ENCODE measurements around the gene GOLGA2. TPM values are rescaled to one million over a fixed set of nuclear protein-coding genes. Genes with fewer than 3 reads are reported as not detected.
A peak's percentile ranks its signal among the peaks of the same experiment; 100 is the strongest.

The GOLGA2 gene
- total and polyA plus RNA-seq, 2 of the 4 experiments (the other 2 are of a cell fraction), result 118 to 146 TPM

- BruUV-seq (replicated peaks), result no TSS peak
- intact Hi-C loops (cut with micrococcal nuclease), result no loop called here
- POLR2A ChIA-PET (ENCODE audit: unreplicated experiment), result no interaction called here
Observed at GRCh38 chr9:128297221-128297773, 21.5 kb upstream of the GOLGA2 start.

More at GRCh38 chr9:128297221-128297773, 21.5 kb upstream of the GOLGA2 start:
- Histone ChIP-seq H3K4me1 (ENCODE audit: control insufficient read depth, insufficient read depth, low read length) (peaks cover 5% of the 10 kb centered on the region), H4K5ac (ENCODE audit: low read depth, low read length) (no peak overlapping the region), H3K18ac (ENCODE audit: low read depth, low read length) (no peak overlapping the region), H3K4me2 (ENCODE audit: low read depth, low read length) (no peak overlapping the region), H3K79me1 (ENCODE audit: low read depth in 1 of 2, low read length in 2 of 2) (peaks cover 0 to 5% of the 10 kb centered on the region in 2 experiments; a peak in 1 of 4 replicates), H3K56ac (ENCODE audit: extremely low read depth, insufficient read depth, low read length) (no peak overlapping the region), H3K9me1 (ENCODE audit: insufficient read depth, low read length) (peaks cover 8% of the 10 kb centered on the region; the same call in 1 of the 2 replicates), H2AK5ac (ENCODE audit: low read depth, low read length) (no peak overlapping the region), H2BK5ac (ENCODE audit: low read depth, low read length, poor library complexity, severe bottlenecking) (no peak overlapping the region), H2BK20ac (ENCODE audit: low read depth, low read length) (no peak overlapping the region), H3K9me3 (ENCODE audit: control insufficient read depth, insufficient read depth, low read length) (no peaks in the 10 kb centered on the region), H3K23ac (ENCODE audit: low read depth, low read length) (0 out of 2 replicates have a peak overlapping the region, but pooled peaks have one; percentile 51), H3K27ac (ENCODE audit: insufficient read depth, low read length) (no peak overlapping the region), H3K9ac (ENCODE audit: low read depth, low read length) (no peak overlapping the region), H3K14ac (replicated peaks; ENCODE audit: low read depth, low read length) (no peak overlapping the region), H2BK120ac (ENCODE audit: low read depth, low read length) (no peak overlapping the region), H3K4me3 (ENCODE audit: insufficient read depth, low read depth, low read length) (no peak overlapping the region), H4K8ac (ENCODE audit: low read depth in 2 of 2, low read length in 2 of 2) (no peak overlapping the region), H2BK15ac (ENCODE audit: low read depth, low read length) (no peak overlapping the region; the same call in 2 of the 3 replicates), H3K36me3 (ENCODE audit: control insufficient read depth, insufficient read depth, low read length) (peaks cover 2% of the 10 kb centered on the region; the same call in 1 of the 2 replicates), H3K27me3 (ENCODE audit: control insufficient read depth, insufficient read depth, low read length) (no peaks in the 10 kb centered on the region), H4K20me1 (ENCODE audit: insufficient read depth, low read length) (no peaks in the 10 kb centered on the region), H3K4ac (ENCODE audit: low read depth, low read length) (peak overlapping the region; percentile 54; the same call in 1 of the 2 replicates), H4K91ac (ENCODE audit: insufficient read depth, low read depth, low read length) (no peak overlapping the region), H2AFZ (replicated peaks; ENCODE audit: low read length, poor library complexity) (no peak overlapping the region), H2AK9ac (replicated peaks; ENCODE audit: low read depth, low read length, poor library complexity) (no peak overlapping the region)
- no peak for TF ChIP-seq SMC3 (IDR thresholded peaks at IDR 0.05; ENCODE audit: low read depth, low read length)
- WGBS, 2 experiments (ENCODE audit: extremely low coverage in 2 of 2, insufficient read length in 1 of 2), result 63% methylated on average over 1 of the region's 2 CpGs; no CpG with 5 or more reads in 1 of the 2 experiments
- CTCF ChIA-PET, result interaction anchor here (1.0 to 1.8 kb wide), 3 partner anchors 10 to 65 kb away, joined by 3 to 6 read pairs (median 3); no protein-coding TSS in a partner anchor
- ATAC-seq (ENCODE audit: low read depth), result no peak
- in situ Hi-C loops (cut with MboI; ENCODE audit: low sequenced_read_pairs) (loop anchor here (10.0 kb wide), 1 partner anchor 258 kb away; the partner anchor contains the start of gene SPTAN1), dilution Hi-C loops (cut with HindIII; ENCODE audit: low sequenced_read_pairs, unreplicated experiment) (no loop called here)
- no peak for DNase-seq
